Naive thymus-derived CD4-positive, alpha-beta T cell (primary cell): Measurements from ENCODE around the gene SHB. TPM values are rescaled to one million over a fixed set of nuclear protein-coding genes. Genes with fewer than 3 reads are reported as not detected.

Source experiments
- ATAC-seq: fragments of 150-1000 bp; cut with Tn5 transposase; 2 replicates; pipeline ENCODE4 v1.10.0; 2021; ENCODE audit warnings: mild to moderate bottlenecking, moderate library complexity
- CTCF ChIA-PET: fragments of 350-600 bp; sonication (Branson Sonifier 250); formaldehyde crosslinking; loops from one replicate; lab custom pipeline; 2021; ENCODE audit warnings: antibody characterized with exemption; lab: Charles Lee
- POLR2A ChIA-PET: fragments of 350-600 bp; sonication (Branson Sonifier 250); formaldehyde crosslinking; loops from one replicate; lab custom pipeline; 2021; ENCODE audit warnings: antibody characterized with exemption, inconsistent platforms; lab: Charles Lee
- DNase-seq, 9 donors: peaks; one replicate each; pipeline versions ENCODE4 v3.0.0 to v3.0.0-alpha.2; 2020 to 2022; ENCODE audit warnings: mixed read lengths in 1 of 9
- H3K27ac ChIP-seq: one replicate; pipeline ENCODE4 v1.7.0; 2013; ENCODE audit warnings: mild to moderate bottlenecking, low read depth, low read length, moderate library complexity
- H3K27me3 ChIP-seq, 2 donors: one replicate each; pipeline ENCODE4 v1.7.0; 2013; ENCODE audit warnings: low read length in 2 of 2, mild to moderate bottlenecking in 2 of 2, moderate library complexity in 2 of 2; ENCODE audit not compliant: control insufficient read depth in 2 of 2, insufficient read depth in 2 of 2
- H3K36me3 ChIP-seq, 3 experiments: 1 replicate in 2 of 3; 2 replicates in 1 of 3; pipeline ENCODE4 v1.7.0; 2013; ENCODE audit warnings: low read length in 3 of 3, mild to moderate bottlenecking in 3 of 3, moderate library complexity in 1 of 3; ENCODE audit not compliant: insufficient read depth in 3 of 3, control insufficient read depth in 2 of 3
- H3K4me1 ChIP-seq, 2 donors: one replicate each; pipeline ENCODE4 v1.7.0; 2013; ENCODE audit warnings: low read length in 2 of 2, mild to moderate bottlenecking in 2 of 2, moderate library complexity in 1 of 2; ENCODE audit not compliant: control insufficient read depth in 2 of 2, insufficient read depth in 2 of 2
- H3K4me3 ChIP-seq: 2 replicates; pipeline ENCODE4 v1.7.0; 2013; ENCODE audit warnings: mild to moderate bottlenecking, low read length
- H3K9me3 ChIP-seq, 3 experiments: 1 replicate in 2 of 3; 2 replicates in 1 of 3; pipeline ENCODE4 v1.7.0; 2013; ENCODE audit warnings: low read length in 3 of 3; ENCODE audit not compliant: control insufficient read depth in 2 of 3
- H3K27ac Mint-ChIP-seq, 9 donors: one replicate each; pipeline ENCODE4 v1.8.0; 2020 to 2022; ENCODE audit warnings: mixed read lengths in 9 of 9, mild to moderate bottlenecking in 8 of 9, moderate library complexity in 5 of 9, inconsistent platforms in 2 of 9
- H3K27me3 Mint-ChIP-seq, 5 donors: one replicate each; pipeline ENCODE4 v1.8.0; 2021 to 2022; ENCODE audit warnings: mixed read lengths in 5 of 5, mild to moderate bottlenecking in 1 of 5
- H3K36me3 Mint-ChIP-seq, 5 donors: one replicate each; pipeline ENCODE4 v1.8.0; 2020 to 2022; ENCODE audit warnings: mixed read lengths in 5 of 5, mild to moderate bottlenecking in 3 of 5, inconsistent platforms in 1 of 5
- H3K4me1 Mint-ChIP-seq, 7 donors: one replicate each; pipeline ENCODE4 v1.8.0; 2020 to 2022; ENCODE audit warnings: mixed read lengths in 7 of 7, mild to moderate bottlenecking in 3 of 7, inconsistent platforms in 1 of 7
- H3K4me3 Mint-ChIP-seq, 10 donors: one replicate each; pipeline ENCODE4 v1.8.0; 2020 to 2022; ENCODE audit warnings: mild to moderate bottlenecking in 10 of 10, mixed read lengths in 10 of 10, moderate library complexity in 6 of 10, inconsistent platforms in 2 of 10
- H3K9me3 Mint-ChIP-seq, 11 donors: one replicate each; pipeline ENCODE4 v1.8.0; 2020 to 2022; ENCODE audit warnings: mixed read lengths in 11 of 11, mild to moderate bottlenecking in 4 of 11, inconsistent platforms in 1 of 11, moderate library complexity in 1 of 11
- intact Hi-C, 2 donors: fragments of 100-400 bp; cut with micrococcal nuclease; formaldehyde crosslinking; loops; one replicate each; pipeline ENCODE4 v1.15.1; 2023
- polyA plus RNA-seq, 2 donors: library from polyadenylated mRNA; unstranded; fragments of 300-500 nt; fragmentation: Illumina TruSeq; gene quantifications; one replicate each; pipeline ENCODE4 v1.2.3, GENCODE V29; 2021
- total RNA-seq, 6 experiments: library from RNA in 5 of 6; stranded (reverse) in 5 of 6; gene quantifications; 1 replicate in 5 of 6; 2 replicates in 1 of 6; pipeline ENCODE4 v1.2.3 and lab custom pipeline; 2021 to 2026

Gene SHB
- total and polyA plus RNA-seq, 7 experiments from 2014 or later, result 0.15 to 2.0 (median 0.68) TPM

GRCh38 chr9:38060681-38061080, 8.3 kb downstream of the SHB start:
- ChIA-PET CTCF (no interaction called here), POLR2A (no interaction called here)
- H3K27me3 Mint-ChIP-seq, result peaks cover 0 to 13% (median 0%) of the 10 kb centered on the region in 5 donors
- Histone ChIP-seq H3K9me3 (no peaks in the 10 kb centered on the region), H3K36me3 (no peaks in the 10 kb centered on the region), H3K27ac (no peak overlapping the region), H3K4me1 (no peaks in the 10 kb centered on the region), H3K4me3 (no peak overlapping the region), H3K27me3 (no peaks in the 10 kb centered on the region)
- intact Hi-C loops, result loop anchor here (10.0 kb wide), 3 partner anchors 316 to 596 kb away; partner anchors contain the start of genes ALDH1B1 (in 1 of the 2) and ZBTB5 (in 1 of the 2)
- H3K27ac Mint-ChIP-seq, result peak overlapping the region in 1 of 9 donors; percentile 42
- peaks cover 0 to 1% (median 0%) of the 10 kb centered on the region in 7 donors for H3K4me1 Mint-ChIP-seq
- no peaks in the 10 kb centered on the region for H3K36me3 Mint-ChIP-seq
- H3K9me3 Mint-ChIP-seq, result no peaks in the 10 kb centered on the region
- ATAC-seq, result no peak
- H3K4me3 Mint-ChIP-seq, result no peak overlapping the region
- DNase-seq, result no peak

- Mint-ChIP-seq H3K9me3 (no peaks in the 10 kb centered on the region), H3K27ac (peak overlapping the region in 1 of 9 donors; percentile 50), H3K36me3 (no peaks in the 10 kb centered on the region), H3K4me1 (no peaks in the 10 kb centered on the region), H3K27me3 (peaks cover 0 to 3% (median 0%) of the 10 kb centered on the region in 5 donors), H3K4me3 (no peak overlapping the region)
- ATAC-seq (no peak), DNase-seq (no peak)
- H3K27me3 ChIP-seq, result no peaks in the 10 kb centered on the region
- intact Hi-C loops, result no loop called here
- POLR2A ChIA-PET, result no interaction called here
- no peak overlapping the region for H3K27ac ChIP-seq
- H3K4me1 ChIP-seq, result no peaks in the 10 kb centered on the region
- H3K36me3 ChIP-seq, result no peaks in the 10 kb centered on the region
- H3K4me3 ChIP-seq, result no peak overlapping the region
- CTCF ChIA-PET, result no interaction called here
- H3K9me3 ChIP-seq, result no peaks in the 10 kb centered on the region
These were observed 9.6 kb downstream of the SHB start for GRCh38 chr9:38059233-38059936.

GRCh38 chr9:38058452-38059232, 10.4 kb downstream of the SHB start:
- ChIA-PET CTCF (no interaction called here), POLR2A (no interaction called here)
- H3K4me3 ChIP-seq, result no peak overlapping the region
- peaks cover 0 to 3% (median 0%) of the 10 kb centered on the region in 5 donors for H3K27me3 Mint-ChIP-seq
- no peak overlapping the region for H3K27ac ChIP-seq
- intact Hi-C loops, result no loop called here
- no peaks in the 10 kb centered on the region for H3K4me1 ChIP-seq
- H3K36me3 ChIP-seq, result no peaks in the 10 kb centered on the region
- no peaks in the 10 kb centered on the region for H3K36me3 Mint-ChIP-seq
- ATAC-seq (no peak), DNase-seq (no peak)
- H3K27me3 ChIP-seq, result no peaks in the 10 kb centered on the region
- H3K27ac Mint-ChIP-seq, result peak overlapping the region in 1 of 9 donors; percentile 7
- no peaks in the 10 kb centered on the region for H3K9me3 ChIP-seq
- H3K4me3 Mint-ChIP-seq, result no peak overlapping the region
- H3K9me3 Mint-ChIP-seq, result no peaks in the 10 kb centered on the region
- H3K4me1 Mint-ChIP-seq, result no peaks in the 10 kb centered on the region

GRCh38 chr9:38057416-38058195, 11.4 kb downstream of the SHB start:
- CTCF ChIA-PET, result no interaction called here
- no peak for ATAC-seq

GRCh38 chr9:38054653-38055052, 14.4 kb downstream of the SHB start:
- no peaks in the 10 kb centered on the region for H3K36me3 Mint-ChIP-seq
- Histone ChIP-seq H3K4me1 (no peaks in the 10 kb centered on the region), H3K9me3 (no peaks in the 10 kb centered on the region), H3K4me3 (no peak overlapping the region), H3K36me3 (no peaks in the 10 kb centered on the region), H3K27me3 (no peaks in the 10 kb centered on the region), H3K27ac (no peak overlapping the region)
- no peak overlapping the region for H3K4me3 Mint-ChIP-seq
- peaks cover 0 to 3% (median 0%) of the 10 kb centered on the region in 5 donors for H3K27me3 Mint-ChIP-seq
- ChIA-PET POLR2A (no interaction called here), CTCF (no interaction called here)
- no peaks in the 10 kb centered on the region for H3K9me3 Mint-ChIP-seq
- DNase-seq (no peak), ATAC-seq (no peak)
- intact Hi-C loops, result no loop called here
- no peak overlapping the region for H3K27ac Mint-ChIP-seq
- H3K4me1 Mint-ChIP-seq, result no peaks in the 10 kb centered on the region

More at GRCh38 chr9:38057416-38058195, 11.4 kb downstream of the SHB start:
- Mint-ChIP-seq H3K27me3 (peaks cover 0 to 3% (median 0%) of the 10 kb centered on the region in 5 donors), H3K27ac (no peak overlapping the region), H3K4me1 (no peaks in the 10 kb centered on the region), H3K4me3 (no peak overlapping the region), H3K36me3 (no peaks in the 10 kb centered on the region), H3K9me3 (no peaks in the 10 kb centered on the region)
- H3K4me1 ChIP-seq, result no peaks in the 10 kb centered on the region
- H3K27me3 ChIP-seq, result no peaks in the 10 kb centered on the region
- intact Hi-C loops, result no loop called here
- no peak overlapping the region for H3K4me3 ChIP-seq
- no peaks in the 10 kb centered on the region for H3K36me3 ChIP-seq
- H3K9me3 ChIP-seq, result no peaks in the 10 kb centered on the region
- no peak overlapping the region for H3K27ac ChIP-seq
- DNase-seq, result no peak
- POLR2A ChIA-PET, result no interaction called here

GRCh38 chr9:38053697-38054461, 15.1 kb downstream of the SHB start:
- ChIA-PET POLR2A (no interaction called here), CTCF (no interaction called here)
- Histone ChIP-seq H3K9me3 (no peaks in the 10 kb centered on the region), H3K4me3 (no peak overlapping the region), H3K27ac (no peak overlapping the region), H3K36me3 (no peaks in the 10 kb centered on the region), H3K27me3 (no peaks in the 10 kb centered on the region), H3K4me1 (no peaks in the 10 kb centered on the region)
- Mint-ChIP-seq H3K4me1 (no peaks in the 10 kb centered on the region), H3K27me3 (peaks cover 0 to 3% (median 0%) of the 10 kb centered on the region in 5 donors), H3K4me3 (no peak overlapping the region), H3K27ac (no peak overlapping the region), H3K9me3 (no peaks in the 10 kb centered on the region), H3K36me3 (no peaks in the 10 kb centered on the region)
- ATAC-seq (no peak), DNase-seq (no peak)
- intact Hi-C loops, result no loop called here
